Urinary bladder (tissue), 4 donors: Measurements from ENCODE around the gene BOLA2B. TPM values are rescaled to one million over a fixed set of nuclear protein-coding genes. Genes with fewer than 3 reads are reported as not detected.

Experiments
- DNase-seq: peaks from one replicate; pipeline ENCODE4 v3.0.0-alpha.2; 2015; ENCODE audit errors: extremely low spot score
- H3K27ac ChIP-seq: one replicate; pipeline ENCODE4 v1.5.1; 2013; ENCODE audit warnings: low read depth, mild to moderate bottlenecking, moderate library complexity
- H3K36me3 ChIP-seq: one replicate; pipeline ENCODE4 v1.6.1; 2013; ENCODE audit warnings: mild to moderate bottlenecking, moderate library complexity; ENCODE audit not compliant: insufficient read depth
- H3K4me1 ChIP-seq: one replicate; pipeline ENCODE4 v1.6.1; 2013; ENCODE audit warnings: mild to moderate bottlenecking, moderate library complexity; ENCODE audit not compliant: insufficient read depth
- H3K4me3 ChIP-seq: one replicate; pipeline ENCODE4 v1.5.1; 2013; ENCODE audit warnings: low read depth, low read length
- WGBS: extraction: QIAGEN DNeasy Blood & Tissue Kit; methylation state at CpG from one replicate; pipeline ENCODE4 v1.1.7; 2013; 5-methylcytosine and 5-hydroxymethylcytosine counted together
- polyA plus RNA-seq: library from polyadenylated mRNA; stranded (reverse); fragments of 200-250 nt; gene quantifications from one replicate; pipeline ENCODE4 v1.2.3, GENCODE V29; 2013
- small RNA-seq: library from RNA; depleted of rRNA; stranded (forward); fragments of <200 nt; gene quantifications from one replicate; pipeline ENCODE3, GENCODE V24; 2014
- total RNA-seq: library from RNA; depleted of rRNA; stranded (reverse); fragments of >200 nt; gene quantifications from one replicate; pipeline ENCODE4 v1.2.3, GENCODE V29; 2014
- donor health status: healthy with polysubstance abuse.
- donor health status: healthy.

BOLA2B gene
- total and polyA plus RNA-seq, 2 donors, result 10.2 to 97.5 TPM

DNA sequence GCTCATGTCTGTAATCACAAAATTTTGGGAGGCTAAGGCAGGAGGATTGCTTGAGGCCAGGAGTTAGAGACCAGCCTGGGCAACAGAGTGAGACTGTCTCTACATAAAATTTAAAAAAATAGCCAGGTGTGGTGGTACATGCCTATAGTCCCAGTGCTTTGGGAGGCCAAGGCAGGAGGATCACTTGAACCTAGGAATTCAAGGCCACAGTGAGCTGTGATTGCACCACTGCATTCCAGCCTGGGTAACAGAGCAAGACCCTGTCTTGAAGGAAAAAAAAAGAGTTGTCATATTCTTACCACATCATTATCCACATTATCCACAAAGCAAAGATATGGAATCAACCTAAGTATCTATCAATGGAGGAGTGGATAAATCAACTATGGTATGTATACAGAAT is 49.4 kb downstream of the BOLA2B start:
- no peaks in the 10 kb centered on the region for H3K4me1 ChIP-seq
- DNase-seq, result no peak
- H3K4me3 ChIP-seq, result no peak overlapping the region
- H3K27ac ChIP-seq, result no peak overlapping the region
- no peaks in the 10 kb centered on the region for H3K36me3 ChIP-seq

DNA sequence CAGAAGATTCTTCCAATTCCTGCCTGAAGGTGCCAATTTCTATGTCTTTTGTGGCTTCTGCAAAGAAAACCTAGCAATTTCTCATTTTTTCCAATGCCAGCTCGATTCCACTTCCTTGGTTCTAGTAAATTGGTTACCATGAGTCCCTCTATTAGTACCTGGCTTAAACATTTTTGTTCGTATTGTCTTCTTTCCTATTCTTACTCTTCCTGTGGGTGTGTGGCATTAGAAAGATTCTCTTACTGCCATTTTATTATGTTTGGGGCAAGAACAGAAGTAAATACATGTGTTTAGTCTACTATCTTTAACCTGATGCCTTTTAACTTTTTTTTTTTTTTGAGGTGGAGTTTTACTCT is 50.1 kb downstream of the BOLA2B start:
- no peak overlapping the region for H3K4me3 ChIP-seq
- no peak for DNase-seq
- no peak overlapping the region for H3K27ac ChIP-seq
- 58% methylated on average over 2 of the region's 2 CpGs for WGBS
- H3K4me1 ChIP-seq, result no peaks in the 10 kb centered on the region
- no peaks in the 10 kb centered on the region for H3K36me3 ChIP-seq

Small RNAs within 50 kb of the gene (small RNA-seq; reads per million reads assigned to genes)
- not detected for gene AC106782.4

Other genes with a start within 250 kb of the BOLA2B start
- 43.1 TPM for gene TMEM219, start 231.6 kb downstream of the BOLA2B start, total RNA-seq
- gene TMEM219, start 231.6 kb downstream of the BOLA2B start, polyA plus RNA-seq, result 120 TPM
- gene TAOK2, start 219.8 kb downstream of the BOLA2B start, total RNA-seq, result 35.6 TPM
- gene TAOK2, start 219.8 kb downstream of the BOLA2B start, polyA plus RNA-seq, result 37.9 TPM
- 8.4 TPM for gene HIRIP3, start 198.0 kb downstream of the BOLA2B start, total RNA-seq
- 27.2 TPM for gene HIRIP3, start 198.0 kb downstream of the BOLA2B start, polyA plus RNA-seq
- 22.3 TPM for gene INO80E, start 197.4 kb downstream of the BOLA2B start, total RNA-seq
- gene INO80E, start 197.4 kb downstream of the BOLA2B start, polyA plus RNA-seq, result 82.3 TPM
- 0.32 TPM for gene DOC2A, start 182.6 kb downstream of the BOLA2B start, total RNA-seq
- gene DOC2A, start 182.6 kb downstream of the BOLA2B start, polyA plus RNA-seq, result 0.53 TPM
- gene C16orf92, start 170.5 kb downstream of the BOLA2B start, total RNA-seq, result not detected
- gene C16orf92, start 170.5 kb downstream of the BOLA2B start, polyA plus RNA-seq, result not detected
- 0.32 TPM for gene TLCD3B, start 162.4 kb downstream of the BOLA2B start, total RNA-seq
- 0.22 TPM for gene TLCD3B, start 162.4 kb downstream of the BOLA2B start, polyA plus RNA-seq
- 126 TPM for gene ALDOA, start 127.9 kb downstream of the BOLA2B start, total RNA-seq
- gene ALDOA, start 127.9 kb downstream of the BOLA2B start, polyA plus RNA-seq, result 1,530 TPM
- 56.2 TPM for gene PPP4C, start 117.7 kb downstream of the BOLA2B start, total RNA-seq
- gene PPP4C, start 117.7 kb downstream of the BOLA2B start, polyA plus RNA-seq, result 93.8 TPM
- gene TBX6, start 101.7 kb downstream of the BOLA2B start, total RNA-seq, result 0.79 TPM
- 2.2 TPM for gene TBX6, start 101.7 kb downstream of the BOLA2B start, polyA plus RNA-seq
- 16.5 TPM for gene YPEL3, start 97.5 kb downstream of the BOLA2B start, total RNA-seq
- 117 TPM for gene YPEL3, start 97.5 kb downstream of the BOLA2B start, polyA plus RNA-seq
- 4.6 TPM for gene GDPD3, start 80.1 kb downstream of the BOLA2B start, total RNA-seq
- gene GDPD3, start 80.1 kb downstream of the BOLA2B start, polyA plus RNA-seq, result 5.1 TPM
- 14.6 TPM for gene MAPK3, start 70.4 kb downstream of the BOLA2B start, total RNA-seq
- 120 TPM for gene MAPK3, start 70.4 kb downstream of the BOLA2B start, polyA plus RNA-seq
- 9.6 TPM for gene CORO1A, start 10.1 kb downstream of the BOLA2B start, total RNA-seq
- 37.2 TPM for gene CORO1A, start 10.1 kb downstream of the BOLA2B start, polyA plus RNA-seq
- 15.4 TPM for gene SLX1A, start 209 bp upstream of the BOLA2B start, total RNA-seq
- gene SLX1A, start 209 bp upstream of the BOLA2B start, polyA plus RNA-seq, result 42.7 TPM
- 3.2 TPM for gene SULT1A3, start 5.6 kb upstream of the BOLA2B start, total RNA-seq
- gene SULT1A3, start 5.6 kb upstream of the BOLA2B start, polyA plus RNA-seq, result 7.5 TPM
- gene NPIPB13, start 54.8 kb upstream of the BOLA2B start, total RNA-seq, result 3.8 TPM
- 3.7 TPM for gene NPIPB13, start 54.8 kb upstream of the BOLA2B start, polyA plus RNA-seq
- 20.0 TPM for gene CD2BP2, start 161.6 kb upstream of the BOLA2B start, total RNA-seq
- gene CD2BP2, start 161.6 kb upstream of the BOLA2B start, polyA plus RNA-seq, result 50.2 TPM
- 18.9 TPM for gene TBC1D10B, start 176.8 kb upstream of the BOLA2B start, total RNA-seq
- 29.5 TPM for gene TBC1D10B, start 176.8 kb upstream of the BOLA2B start, polyA plus RNA-seq
- gene MYL11, start 181.1 kb upstream of the BOLA2B start, total RNA-seq, result 165 TPM
- 1.4 TPM for gene MYL11, start 181.1 kb upstream of the BOLA2B start, polyA plus RNA-seq
- 0.37 TPM for gene SEPTIN1, start 188.9 kb upstream of the BOLA2B start, total RNA-seq
- 3.5 TPM for gene SEPTIN1, start 188.9 kb upstream of the BOLA2B start, polyA plus RNA-seq
- 6.7 TPM for gene ZNF48, start 201.8 kb upstream of the BOLA2B start, total RNA-seq
- 10.2 TPM for gene ZNF48, start 201.8 kb upstream of the BOLA2B start, polyA plus RNA-seq
- gene ZNF771, start 213.9 kb upstream of the BOLA2B start, total RNA-seq, result 5.2 TPM
- 18.6 TPM for gene ZNF771, start 213.9 kb upstream of the BOLA2B start, polyA plus RNA-seq
- gene DCTPP1, start 236.4 kb upstream of the BOLA2B start, total RNA-seq, result 8.0 TPM
- gene DCTPP1, start 236.4 kb upstream of the BOLA2B start, polyA plus RNA-seq, result 36.7 TPM